ENCODE measurements around the gene RHBG.
A peak's percentile ranks its signal among the peaks of the same experiment; 100 is the strongest.

The RHBG gene

GRCh38 chr1:156405670-156406069, 36.7 kb downstream of the RHBG start:
- no peak for DNase-seq

GRCh38 chr1:156406251-156406650, 37.2 kb downstream of the RHBG start:
- peak in 30 of 58 donors; percentile 19 to 66 (median 39) for DNase-seq

- DNase-seq: peak in 51 of 58 donors; percentile 26 to 87 (median 66)
Observed at GRCh38 chr1:156407344-156407743, 38.3 kb downstream of the RHBG start.

GRCh38 chr1:156407760-156408159, 38.7 kb downstream of the RHBG start:
- no peak for DNase-seq

- peak in 4 of 58 donors; percentile 24 to 42 (median 32) for DNase-seq
Observed at GRCh38 chr1:156409439-156409838, 40.4 kb downstream of the RHBG start.

GRCh38 chr1:156410238-156410637, 41.2 kb downstream of the RHBG start:
- no peak for DNase-seq

GRCh38 chr1:156410740-156411139, 41.7 kb downstream of the RHBG start:
- no peak for DNase-seq

GRCh38 chr1:156412653-156413321, 43.8 kb downstream of the RHBG start:
- DNase-seq: peak in 51 of 58 donors; percentile 38 to 95 (median 78)

- DNase-seq: peak in 55 of 58 donors; percentile 47 to 95 (median 85)
Observed at GRCh38 chr1:156413391-156414246, 44.6 kb downstream of the RHBG start.

GRCh38 chr1:156414461-156415064, 45.6 kb downstream of the RHBG start:
- DNase-seq: peak in 4 of 58 donors; percentile 21 to 41 (median 26)

- no peak for DNase-seq
Observed at GRCh38 chr1:156416993-156417392, 48.0 kb downstream of the RHBG start.

GRCh38 chr1:156417401-156418020, 48.5 kb downstream of the RHBG start:
- peak in 28 of 58 donors; percentile 22 to 78 (median 52) for DNase-seq

- no peak for DNase-seq
Observed at GRCh38 chr1:156418416-156419070, 49.5 kb downstream of the RHBG start.

GRCh38 chr1:156419854-156420204, 50.8 kb downstream of the RHBG start:
- peak in 1 of 58 donors; percentile 36 for DNase-seq

- DNase-seq: peak in 1 of 58 donors; percentile 30
Observed at GRCh38 chr1:156420205-156421061, 51.4 kb downstream of the RHBG start.

GRCh38 chr1:156421062-156421938, 52.3 kb downstream of the RHBG start:
- DNase-seq: peak in 57 of 58 donors; percentile 58 to 94 (median 86)

GRCh38 chr1:156421939-156422601, 53.1 kb downstream of the RHBG start:
- no peak for DNase-seq

GRCh38 chr1:156422602-156423091, 53.6 kb downstream of the RHBG start:
- DNase-seq: peak in 2 of 58 donors; percentile 36 to 63
